GM03348 (cell line): ENCODE measurements around the gene NRXN3.
A peak's percentile ranks its signal among the peaks of the same experiment; 100 is the strongest.

Experiments used
- DNase-seq: peaks from one replicate; pipeline ENCODE4 v3.0.0; 2012; ENCODE audit warnings: low spot score

Gene NRXN3

DNA sequence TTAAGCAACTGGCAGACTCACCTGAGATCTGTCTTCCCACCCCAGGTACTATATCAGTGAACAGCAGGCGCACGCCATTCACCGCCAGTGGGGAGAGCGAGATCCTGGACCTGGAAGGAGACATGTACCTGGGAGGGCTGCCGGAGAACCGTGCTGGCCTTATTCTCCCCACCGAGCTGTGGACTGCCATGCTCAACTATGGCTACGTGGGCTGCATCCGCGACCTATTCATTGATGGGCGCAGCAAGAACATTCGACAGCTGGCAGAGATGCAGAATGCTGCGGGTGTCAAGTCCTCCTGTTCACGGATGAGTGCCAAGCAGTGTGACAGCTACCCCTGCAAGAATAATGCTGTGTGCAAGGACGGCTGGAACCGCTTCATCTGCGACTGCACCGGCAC, 544.5 kb downstream of the NRXN3 start:
- DNase-seq, result no peak

DNA sequence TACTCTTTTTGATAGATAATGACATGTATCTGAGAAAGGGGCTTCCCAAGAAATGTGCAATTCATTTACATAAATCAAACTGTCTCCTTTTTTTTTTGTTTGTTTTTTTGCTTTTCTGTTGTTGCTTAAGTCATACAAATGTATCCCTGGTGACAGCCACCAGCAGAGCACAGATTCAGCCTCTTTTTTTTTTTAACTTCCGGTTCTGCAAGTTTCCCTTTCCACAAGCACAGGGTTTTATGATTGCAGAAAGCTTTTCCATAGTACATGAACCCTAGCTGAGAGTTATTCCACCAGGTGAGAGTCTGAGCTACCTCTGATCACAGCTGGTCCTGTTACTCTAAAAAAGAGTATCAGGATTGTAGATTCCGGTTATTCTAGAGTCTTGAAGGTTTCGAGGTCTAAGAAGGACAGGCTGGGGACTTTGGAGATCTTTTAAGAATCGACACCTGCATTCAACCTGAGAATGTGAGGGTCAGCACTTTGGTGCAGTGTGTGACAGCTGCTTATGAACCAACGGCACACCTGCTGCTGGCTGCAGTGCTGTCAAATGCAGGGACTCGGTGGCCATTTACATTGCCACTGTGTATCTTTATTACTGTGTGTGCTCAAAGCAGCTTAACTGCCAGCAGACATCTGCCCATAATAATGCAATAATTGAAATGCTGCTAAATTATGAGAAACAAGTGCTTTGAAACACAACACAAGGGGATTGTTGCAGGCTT, 551.7 kb downstream of the NRXN3 start:
- DNase-seq, result no peak

- DNase-seq, result no peak
Observed at GRCh38 chr14:78725086-78725485, 554.9 kb downstream of the NRXN3 start.

- DNase-seq, result no peak
Observed at GRCh38 chr14:78737116-78737515, 566.9 kb downstream of the NRXN3 start.

- DNase-seq, result no peak
Observed at GRCh38 chr14:78737601-78738000, 567.4 kb downstream of the NRXN3 start.

GRCh38 chr14:78746086-78746595, 576.0 kb downstream of the NRXN3 start:
- DNase-seq, result no peak

GRCh38 chr14:78747813-78748212, 577.6 kb downstream of the NRXN3 start:
- no peak for DNase-seq

- DNase-seq, result no peak
Observed at GRCh38 chr14:78752518-78753188, 582.5 kb downstream of the NRXN3 start.

GRCh38 chr14:78754059-78754458, 583.9 kb downstream of the NRXN3 start:
- no peak for DNase-seq

DNA sequence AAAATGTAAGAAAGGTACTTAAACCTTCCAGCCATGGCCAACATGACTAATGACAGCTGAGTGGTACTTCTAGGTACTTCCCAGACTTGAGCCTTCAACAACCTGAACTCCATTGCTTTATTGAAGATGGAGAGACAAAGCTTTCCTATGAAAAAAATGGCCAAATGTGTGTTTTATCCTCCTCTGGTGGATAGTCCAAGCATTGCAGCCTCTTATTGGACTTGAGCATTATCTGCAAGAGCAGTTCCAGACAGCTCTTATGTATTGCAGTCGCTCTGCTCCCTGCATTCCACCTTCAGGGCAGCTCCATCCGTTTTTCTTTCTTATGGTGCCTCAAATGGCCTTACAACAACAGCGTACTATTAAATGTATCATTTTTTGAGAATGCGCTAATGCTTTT, 588.2 kb downstream of the NRXN3 start:
- peak; percentile 51 for DNase-seq

GRCh38 chr14:78762331-78762730, 592.2 kb downstream of the NRXN3 start:
- no peak for DNase-seq

DNA sequence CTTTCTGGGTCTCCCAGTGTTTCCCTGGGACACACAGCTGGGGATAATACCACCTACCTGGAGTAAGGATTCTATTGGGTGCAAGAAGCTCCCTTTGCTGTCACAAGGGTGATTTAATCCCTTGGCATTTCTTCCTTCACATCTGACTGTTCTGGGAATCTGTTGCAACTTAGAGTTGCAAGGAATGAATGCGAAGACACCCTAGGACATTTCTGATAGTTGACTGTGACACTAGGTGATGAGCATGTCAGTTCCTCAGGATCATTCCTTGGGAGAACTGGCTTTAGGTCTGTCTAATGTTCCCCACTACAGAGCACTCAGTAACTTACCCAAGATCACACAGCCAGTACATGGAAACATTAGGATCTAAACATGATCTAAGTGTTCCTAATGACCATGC, 593.6 kb downstream of the NRXN3 start:
- no peak for DNase-seq

GRCh38 chr14:78764240-78764639, 594.1 kb downstream of the NRXN3 start:
- peak; percentile 27 for DNase-seq

DNA sequence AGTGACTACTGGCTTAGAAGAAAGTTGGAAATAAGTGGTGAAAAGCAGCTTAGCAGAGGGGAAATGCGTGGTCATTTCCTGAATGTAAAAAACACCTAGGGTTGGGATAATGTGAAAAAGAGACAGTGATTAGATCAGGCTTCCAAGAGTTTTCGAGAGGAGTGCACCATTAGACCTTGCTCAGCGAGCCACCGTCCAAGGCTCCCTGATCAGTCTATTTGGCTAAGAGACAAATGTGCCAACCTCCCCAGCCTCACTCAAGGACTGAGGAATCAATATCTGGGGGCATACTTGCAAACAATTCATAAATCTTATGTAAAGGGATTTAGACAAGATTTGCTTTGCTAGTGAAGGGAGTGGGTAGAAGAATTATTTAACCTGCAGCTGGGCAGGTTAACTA, 594.5 kb downstream of the NRXN3 start:
- DNase-seq, result no peak

DNA sequence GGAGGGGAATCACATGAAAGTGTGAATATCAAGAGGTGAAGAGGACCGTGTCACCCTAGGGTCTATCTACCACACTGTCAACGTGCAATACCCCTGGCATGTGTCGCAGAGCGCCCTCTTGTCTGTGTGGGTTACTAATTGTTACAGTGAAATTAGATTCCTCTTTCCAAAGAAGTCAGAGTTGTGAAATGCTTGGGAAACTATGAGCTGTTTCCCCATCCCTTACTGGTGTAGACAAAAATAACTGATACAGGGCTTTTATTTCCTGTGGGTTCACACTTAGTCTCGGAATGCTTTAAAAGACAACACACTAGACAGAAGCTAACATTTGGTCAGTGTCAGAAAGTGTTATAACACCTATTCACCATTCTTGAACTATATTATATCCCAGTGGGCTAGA, 597.3 kb downstream of the NRXN3 start:
- DNase-seq, result no peak

DNA sequence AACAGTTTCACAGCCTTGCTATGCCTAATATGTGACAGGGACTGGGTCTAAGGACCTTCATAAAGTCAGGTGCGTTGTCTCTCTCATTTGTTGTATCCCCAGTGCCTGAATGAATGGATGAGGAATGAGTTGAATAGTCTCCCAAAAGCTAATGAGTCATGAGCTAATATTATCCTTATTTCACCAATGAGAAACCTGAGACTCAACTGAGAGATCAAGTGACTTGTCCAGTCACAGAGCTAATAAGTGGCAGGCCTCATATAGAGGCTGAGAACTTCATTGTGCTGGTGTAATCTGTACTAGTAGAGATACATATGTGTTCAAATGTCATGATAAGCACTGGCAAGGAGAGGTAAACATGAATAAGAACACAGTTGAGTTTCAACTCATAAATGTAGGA, 612.4 kb downstream of the NRXN3 start:
- DNase-seq, result no peak

DNA sequence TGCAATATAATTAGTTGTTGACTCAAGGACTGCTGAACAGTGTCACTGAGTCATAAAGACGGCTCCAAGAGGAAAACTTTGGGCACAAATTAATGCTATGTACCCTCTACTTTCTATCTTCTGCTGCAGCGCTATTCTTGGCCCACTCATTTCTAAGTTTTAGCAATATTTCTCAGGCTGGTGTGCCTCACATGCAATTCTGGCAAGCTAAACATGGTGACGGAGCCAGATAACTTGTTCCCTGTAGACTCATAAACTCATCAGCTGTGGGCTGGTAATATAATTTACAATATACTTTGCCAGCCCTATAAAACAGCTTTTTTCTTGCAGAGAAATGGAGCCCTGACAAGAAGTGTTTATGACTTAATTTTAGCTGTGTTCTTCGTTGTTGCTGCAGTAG, 615.1 kb downstream of the NRXN3 start:
- DNase-seq, result no peak

DNA sequence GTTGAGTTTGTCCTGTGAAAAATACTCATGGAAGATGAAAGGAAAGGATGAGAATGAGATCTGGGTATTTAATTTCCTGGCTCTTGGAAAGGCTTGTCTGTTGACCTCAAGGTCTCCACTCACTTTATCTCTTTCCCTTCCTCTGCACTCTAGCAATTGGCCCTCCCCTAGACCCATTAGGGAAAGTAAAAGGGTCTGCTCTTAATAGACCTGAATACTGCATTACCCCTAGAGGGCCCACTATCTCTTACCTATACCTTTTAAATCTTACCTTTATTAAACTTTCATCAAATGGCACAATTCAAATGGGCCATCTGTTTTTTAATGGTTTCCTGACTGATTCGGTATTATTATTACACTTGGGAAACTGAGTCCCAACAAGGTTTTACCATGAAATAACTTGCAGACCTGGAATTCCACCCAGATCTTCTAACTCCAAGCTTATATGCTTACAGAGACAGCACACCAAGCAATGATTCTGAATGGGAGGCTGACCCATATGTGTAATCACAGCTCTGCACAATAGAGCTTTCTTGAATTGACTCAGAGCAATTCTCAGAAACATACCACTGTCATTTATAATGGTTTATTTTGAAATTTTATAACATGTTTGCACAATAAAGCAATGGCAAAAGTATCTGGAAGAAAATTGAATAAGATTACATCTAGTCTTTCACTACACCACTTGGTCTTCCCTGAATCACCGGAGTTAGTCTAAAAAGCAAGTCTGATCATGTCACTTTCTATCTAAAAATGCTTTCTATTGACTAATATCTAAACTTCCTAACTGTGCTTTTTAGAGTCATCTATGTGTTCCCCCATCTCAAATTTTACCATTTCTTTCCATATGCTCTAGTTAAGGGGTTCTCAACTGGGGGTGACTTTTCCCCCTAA, 618.5 kb downstream of the NRXN3 start:
- no peak for DNase-seq

GRCh38 chr14:78790271-78790670, 620.1 kb downstream of the NRXN3 start:
- DNase-seq, result no peak

DNA sequence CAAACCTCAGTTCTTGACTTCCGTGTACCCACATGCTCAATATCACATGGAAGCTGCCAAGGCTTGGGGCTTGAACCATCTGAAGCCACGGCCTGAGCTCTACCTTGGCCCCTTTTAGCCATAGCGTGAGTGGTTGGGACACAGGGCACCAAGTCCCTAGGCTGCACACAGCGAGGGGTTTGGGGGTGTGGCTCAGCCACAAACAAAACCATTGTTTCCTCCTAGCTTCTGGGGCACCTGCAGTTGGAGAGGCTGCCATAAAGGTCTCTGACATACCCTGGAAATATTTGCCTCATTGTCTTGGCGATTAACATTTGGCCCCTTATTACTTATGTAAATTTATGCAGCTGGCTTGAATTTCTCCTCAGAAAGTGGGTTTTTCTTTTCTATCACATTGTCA, 628.6 kb downstream of the NRXN3 start:
- no peak for DNase-seq

GRCh38 chr14:78805570-78805969, 635.4 kb downstream of the NRXN3 start:
- DNase-seq, result no peak

DNA sequence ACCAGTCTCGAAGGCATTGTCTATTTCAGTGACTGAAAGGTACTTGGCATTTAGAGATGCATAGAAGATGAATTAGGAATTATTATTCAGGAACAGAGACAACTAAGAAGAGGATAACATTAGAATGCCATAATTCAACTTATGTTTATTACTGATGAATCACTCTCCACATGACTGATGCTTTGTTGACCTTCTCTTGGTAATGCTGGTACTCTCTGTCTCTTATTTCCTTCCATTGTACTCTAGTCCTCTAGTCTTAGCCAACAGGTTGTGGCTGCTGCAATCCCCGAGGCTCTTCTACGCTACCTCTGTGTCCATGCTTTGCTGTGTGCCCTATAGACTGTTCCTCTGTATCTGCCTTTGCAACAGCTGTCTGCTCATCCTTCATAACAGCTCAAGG, 652.9 kb downstream of the NRXN3 start:
- DNase-seq, result no peak

GRCh38 chr14:78823516-78823915, 653.3 kb downstream of the NRXN3 start:
- DNase-seq, result no peak
